ENCODE results near the gene PMEPA1.

The PMEPA1 gene

GRCh38 chr20:57735831-57736737 is 26.3 kb upstream of the PMEPA1 start:
- DNase-seq, result no peak

GRCh38 chr20:57734754-57735153 is 24.9 kb upstream of the PMEPA1 start:
- DNase-seq, result no peak

- no peak for DNase-seq
Observed at GRCh38 chr20:57732226-57732625, 22.4 kb upstream of the PMEPA1 start.

DNA sequence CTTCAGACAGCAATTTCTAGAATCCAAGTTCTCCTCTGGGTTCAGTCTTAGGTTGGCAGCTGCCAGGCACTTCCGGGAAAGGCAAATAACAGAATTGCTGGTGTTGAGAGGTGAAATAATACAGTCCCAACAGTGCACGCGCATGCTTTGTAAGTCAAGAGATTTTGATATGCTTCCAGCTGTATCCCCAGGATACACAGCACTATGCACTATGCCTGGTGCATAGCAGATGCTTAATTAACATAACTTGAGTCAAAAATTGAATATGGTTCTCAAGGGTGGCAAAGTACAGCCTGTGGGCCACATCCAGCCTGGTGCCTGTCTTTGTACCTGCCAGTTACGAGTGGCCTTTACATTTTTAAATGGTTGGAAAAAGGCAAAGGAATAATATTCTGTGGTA is 18.9 kb upstream of the PMEPA1 start:
- no peak for DNase-seq

DNA sequence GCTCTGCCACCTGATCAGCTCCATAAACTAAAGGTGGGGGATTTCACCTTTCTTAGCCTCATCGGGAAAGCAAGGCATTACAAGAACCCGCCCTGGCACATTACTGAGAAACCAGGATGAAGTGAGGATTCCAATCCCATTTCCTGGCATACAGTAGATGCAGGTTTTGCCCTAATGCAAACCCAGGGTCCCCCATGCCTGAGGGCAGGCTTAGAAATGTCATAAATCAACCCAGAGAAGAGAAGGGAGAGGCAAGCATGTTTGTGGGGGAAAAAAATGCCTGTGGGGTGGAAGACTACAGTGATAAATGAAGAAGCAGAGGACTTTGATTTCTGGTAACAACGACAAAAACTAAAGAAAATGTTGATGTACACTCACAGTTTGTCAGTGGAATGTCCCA is 18.0 kb upstream of the PMEPA1 start:
- DNase-seq, result no peak

DNA sequence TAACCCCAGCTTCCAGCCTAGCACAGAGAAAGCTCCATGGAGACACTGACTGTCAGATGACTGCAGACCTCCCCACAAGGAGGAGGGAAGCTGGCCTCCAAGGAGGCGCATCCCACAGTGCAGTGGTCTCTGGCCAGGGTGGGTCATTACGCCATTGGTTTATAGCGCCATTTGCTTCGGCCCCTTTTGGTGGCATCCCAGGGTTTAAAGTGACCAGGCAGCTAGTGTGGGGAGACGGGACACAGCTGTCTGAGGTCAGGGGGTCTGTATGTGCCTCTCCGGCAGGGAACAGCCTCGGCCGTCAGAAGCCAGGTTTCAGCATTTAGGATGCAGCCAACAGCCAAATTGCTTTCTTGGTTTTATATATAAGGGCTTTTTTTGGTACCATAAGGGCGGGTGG is 15.8 kb upstream of the PMEPA1 start:
- DNase-seq, result no peak

GRCh38 chr20:57724610-57725405 is 15.0 kb upstream of the PMEPA1 start:
- no peak for DNase-seq

DNA sequence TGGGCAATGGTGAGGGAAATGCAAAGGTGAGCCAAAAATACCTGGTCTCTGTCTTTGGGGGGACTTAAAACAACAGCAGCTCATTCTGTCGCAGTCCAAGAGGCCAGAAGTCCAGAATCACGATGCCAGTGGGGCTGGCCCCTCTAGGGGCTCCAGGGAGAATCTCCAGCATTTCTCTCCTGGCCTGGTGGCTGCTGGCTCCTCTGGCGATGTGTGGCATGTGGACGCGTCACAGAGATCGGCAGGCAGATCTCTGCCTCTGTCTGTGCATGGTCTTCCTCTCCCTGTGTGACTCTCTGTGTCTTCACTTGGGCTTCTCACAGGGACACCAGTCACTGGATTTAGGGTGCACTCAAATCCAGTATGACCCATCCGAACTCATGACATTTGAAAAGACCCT is 14.0 kb upstream of the PMEPA1 start:
- DNase-seq, result no peak

GRCh38 chr20:57719951-57720350 is 10.1 kb upstream of the PMEPA1 start:
- DNase-seq, result no peak

DNA sequence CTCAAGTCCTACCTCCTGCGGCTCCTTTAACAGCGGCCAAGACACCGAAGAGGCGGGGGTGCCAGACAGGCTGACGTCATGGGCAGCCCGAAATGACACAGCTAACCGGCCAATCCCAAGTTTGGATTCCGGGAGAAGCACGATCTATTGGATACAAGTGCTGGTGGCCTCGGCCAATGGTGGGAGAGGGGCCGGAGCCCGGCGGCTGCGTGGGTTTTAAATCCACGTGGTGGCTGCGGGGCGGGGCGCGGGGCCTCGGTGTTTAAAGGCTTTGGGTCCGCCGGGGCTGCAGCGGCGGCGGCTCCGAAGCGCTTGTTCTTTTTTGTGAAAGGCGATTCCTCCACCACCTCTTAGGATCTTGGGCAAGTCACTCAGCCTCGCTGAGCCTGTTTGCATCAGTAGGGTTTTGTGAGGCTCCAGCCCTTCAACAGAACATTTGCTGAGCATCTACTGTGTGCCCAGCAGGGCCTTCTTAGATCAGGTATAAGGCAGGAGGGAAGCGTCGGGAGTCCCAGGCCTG is 8.7 kb upstream of the PMEPA1 start:
- peak; percentile 86 for DNase-seq

- DNase-seq, result no peak
Observed at GRCh38 chr20:57717797-57718196, 8.0 kb upstream of the PMEPA1 start.

DNA sequence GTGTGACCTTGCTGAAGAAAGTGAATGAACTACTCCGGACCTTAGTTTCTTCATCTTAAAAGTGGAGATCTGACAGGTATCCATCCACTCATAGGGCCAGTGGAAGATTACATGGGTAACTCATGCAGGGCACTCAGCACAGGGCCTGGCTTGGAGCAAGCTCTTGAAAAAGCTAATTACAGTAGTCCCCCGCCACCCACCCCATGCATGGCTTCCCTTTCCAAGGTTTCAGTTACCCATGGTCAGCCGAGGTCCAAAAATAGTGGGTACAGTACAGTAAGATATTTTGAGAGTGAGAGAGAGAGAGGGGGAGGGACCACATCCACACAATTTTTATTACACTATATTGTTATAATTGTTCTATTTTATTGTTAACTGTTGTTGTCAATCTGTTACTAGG is 7.1 kb upstream of the PMEPA1 start:
- DNase-seq, result no peak

DNA sequence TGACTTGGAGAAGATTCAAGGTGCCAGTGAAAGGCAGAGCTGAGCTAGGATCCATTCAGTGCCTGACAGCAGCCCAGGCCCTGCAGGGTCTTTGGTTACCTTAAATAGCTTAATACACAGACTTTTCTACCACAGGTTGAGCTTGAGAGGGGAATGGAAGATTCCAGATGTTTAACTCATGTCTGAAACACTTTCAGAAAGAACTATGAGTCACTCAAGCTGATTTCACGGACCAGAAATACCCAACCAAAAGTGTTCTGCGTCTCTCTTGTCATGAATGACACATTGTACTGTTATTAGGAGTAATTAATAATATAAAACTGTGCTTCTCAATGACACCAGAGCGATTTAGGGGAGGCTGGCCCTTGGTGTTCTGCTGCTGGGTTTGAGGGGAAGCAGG is 6.4 kb upstream of the PMEPA1 start:
- DNase-seq, result no peak

DNA sequence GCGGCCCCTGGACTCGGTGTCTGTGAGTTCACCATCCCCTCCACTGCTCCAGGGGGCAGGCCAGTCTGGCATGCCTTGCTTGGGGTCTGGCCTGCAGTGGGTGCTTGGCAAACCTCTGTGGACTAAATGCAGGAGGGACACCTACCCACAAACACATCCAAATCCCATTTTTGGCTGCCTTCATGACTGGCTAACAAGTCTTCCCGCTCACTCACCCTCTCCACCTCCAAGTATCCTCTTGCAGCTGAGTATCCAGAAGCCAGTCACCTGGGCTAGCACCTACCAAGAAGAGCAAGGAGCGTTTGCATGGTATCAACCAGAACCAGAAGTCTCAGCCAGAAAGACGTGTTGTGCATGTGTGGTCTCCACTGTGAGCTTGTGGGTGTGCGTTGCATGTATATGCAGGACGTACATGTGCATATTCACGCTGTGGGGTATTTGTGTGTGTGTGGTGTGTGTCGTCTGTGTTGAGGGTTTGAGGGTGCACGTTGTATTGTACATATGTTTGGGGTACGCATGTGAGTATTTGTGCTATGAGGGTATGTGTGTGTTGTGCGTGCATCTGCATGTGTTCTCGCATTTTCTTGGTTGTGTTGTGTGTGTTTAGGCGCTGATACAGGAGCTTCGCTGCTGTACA is 5.6 kb upstream of the PMEPA1 start:
- DNase-seq, result no peak

- no peak for DNase-seq
Observed at GRCh38 chr20:57714409-57715267, 4.8 kb upstream of the PMEPA1 start.

DNA sequence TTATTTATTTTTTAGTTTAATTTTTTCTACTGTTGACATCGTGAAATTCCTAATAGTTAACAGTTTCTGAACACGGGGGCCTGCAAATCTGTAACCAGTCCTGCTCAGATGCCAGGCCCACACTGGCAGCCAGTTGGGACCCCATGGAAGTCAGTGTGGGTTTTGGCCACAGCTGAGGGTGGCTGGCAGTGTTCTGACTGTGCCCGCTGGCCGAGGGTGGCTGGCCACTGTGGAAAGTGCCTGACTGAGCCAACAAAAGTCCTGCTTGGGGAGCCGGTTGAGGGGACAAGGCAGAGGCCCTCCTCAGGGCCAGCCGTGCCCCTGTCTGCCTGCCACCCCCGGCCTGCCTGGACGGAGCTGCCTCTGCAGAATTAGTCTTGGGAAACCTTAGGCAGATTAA is 4.1 kb upstream of the PMEPA1 start:
- no peak for DNase-seq

DNA sequence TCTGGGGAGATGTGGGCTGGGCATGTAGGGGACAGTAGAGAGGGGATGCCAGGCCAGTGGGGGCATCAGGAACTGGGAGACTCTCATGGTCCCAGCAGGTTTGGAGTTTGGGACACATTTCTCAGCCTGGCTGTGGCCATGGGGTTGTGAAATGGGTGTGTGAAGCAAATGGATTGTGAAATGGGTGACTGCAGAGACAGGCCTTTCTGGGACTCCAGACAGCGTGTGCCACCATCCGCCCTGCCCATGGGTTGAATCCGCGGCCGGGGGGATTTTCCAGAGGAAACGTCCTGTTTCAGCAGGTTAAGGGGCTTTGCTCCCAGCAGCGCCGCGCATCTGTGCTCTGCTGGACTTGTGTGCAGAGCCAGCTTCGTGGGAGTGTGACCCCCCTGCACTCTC is 3.7 kb upstream of the PMEPA1 start:
- peak; percentile 1 for DNase-seq

- DNase-seq, result no peak
Observed at GRCh38 chr20:57712851-57713504, 3.2 kb upstream of the PMEPA1 start.

- no peak for DNase-seq
Observed at GRCh38 chr20:57712341-57712740, 2.5 kb upstream of the PMEPA1 start.

GRCh38 chr20:57711826-57712225 is 2.0 kb upstream of the PMEPA1 start:
- DNase-seq, result no peak

DNA sequence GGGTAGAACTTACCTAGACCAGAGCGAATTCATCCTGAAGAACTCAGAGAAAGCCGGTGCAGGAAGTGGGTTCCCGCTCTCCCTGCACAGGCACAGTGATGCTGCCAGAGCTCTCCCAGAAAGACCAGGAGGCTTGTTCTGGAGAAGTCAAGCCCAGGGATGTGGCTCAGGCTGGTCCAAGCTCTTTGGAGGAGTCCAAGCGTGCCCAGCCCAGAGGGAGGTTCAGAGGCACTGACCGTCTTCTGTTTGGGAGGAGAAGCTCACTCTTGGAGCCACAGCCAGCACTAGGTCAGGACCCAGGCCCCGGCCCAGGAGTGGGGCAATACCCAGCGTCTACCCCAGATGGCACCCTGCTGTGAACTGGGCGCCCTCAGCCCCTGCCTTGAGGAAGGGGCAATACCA is 1.5 kb upstream of the PMEPA1 start:
- no peak for DNase-seq

GRCh38 chr20:57710841-57711240 is 1.0 kb upstream of the PMEPA1 start:
- DNase-seq, result no peak

Data from GF-D8 (cell line).